Endothelial cell of umbilical vein (primary cell): Measurements from ENCODE around the gene KCNJ12. TPM values are rescaled to one million over a fixed set of nuclear protein-coding genes. Genes with fewer than 3 reads are reported as not detected.
"Not testable (repeated sequence)": the region's sequence is repeated elsewhere in the genome, so short reads cannot be mapped to it uniquely, and the experiment has no call there.

Source experiments
- BruUV-seq: library from RNA; stranded (reverse); fragments of 400-500 nt; replicated peaks from 2 replicates; lab custom pipeline; 2021; lab: Mats Ljungman, UMichigan
- CTCF ChIA-PET: fragments of 300-600, 350-600 bp; sonication (Branson Sonifier 250); formaldehyde crosslinking; loops from one replicate; lab custom pipeline; 2021; ENCODE audit warnings: antibody characterized with exemption, inconsistent platforms; lab: Charles Lee
- POLR2A ChIA-PET: fragments of 300-600, 350-600 bp; sonication (Branson Sonifier 250); formaldehyde crosslinking; loops from one replicate; lab custom pipeline; 2021; ENCODE audit warnings: antibody characterized with exemption, inconsistent platforms; lab: Charles Lee
- DNase-seq: peaks from one replicate; pipeline ENCODE4 v3.0.0-alpha.2; 2011; ENCODE audit warnings: low read depth, low spot score
- FAIRE-seq: peaks from 2 replicates; lab custom pipeline; 2011; peaks lifted over from hg19 to GRCh38; lab: Jason Lieb, UNC
- H2AFZ ChIP-seq: 2 replicates; pipeline ENCODE4 v1.6.0; 2012; ENCODE audit warnings: low read depth, low read length, control low read depth, inconsistent platforms
- H3K27ac ChIP-seq: 2 replicates; pipeline ENCODE4 v1.5.1; 2011; ENCODE audit warnings: low read depth, mild to moderate bottlenecking, control low read depth, low read length, moderate library complexity; ENCODE audit not compliant: insufficient read depth
- H3K27me3 ChIP-seq, 2 experiments: 2 replicates each; pipeline versions ENCODE4 v1.6.0 to v1.6.1; 2011; ENCODE audit warnings: low read length in 2 of 2, mixed read lengths in 1 of 2; ENCODE audit not compliant: control insufficient read depth in 2 of 2, insufficient read depth in 2 of 2
- H3K36me3 ChIP-seq, 2 experiments: 2 replicates in 1 of 2; 3 replicates in 1 of 2; pipeline ENCODE4 v1.5.1; 2011; ENCODE audit warnings: low read length in 2 of 2, mild to moderate bottlenecking in 1 of 2, moderate library complexity in 1 of 2; ENCODE audit not compliant: control insufficient read depth in 2 of 2, insufficient read depth in 2 of 2; ENCODE audit errors: extremely low read depth in 1 of 2
- H3K4me1 ChIP-seq: 3 replicates; pipeline ENCODE4 v1.5.1; 2011; ENCODE audit warnings: mild to moderate bottlenecking, low read length; ENCODE audit not compliant: control insufficient read depth, insufficient read depth; ENCODE audit errors: extremely low read depth
- H3K4me2 ChIP-seq: 2 replicates; pipeline ENCODE4 v1.6.1; 2011; ENCODE audit warnings: low read length, control low read depth, mixed read lengths; ENCODE audit not compliant: insufficient read depth
- H3K4me3 ChIP-seq, 3 experiments: fragments of 200-600 bp in 1 of 3; sonication (generic), shearing (Covaris generic) in 1 of 3; replicated peaks in 1 of 3; 2 replicates each; pipeline ENCODE4 v1.5.1; 2011 to 2016; ENCODE audit warnings: control low read depth in 3 of 3, low read length in 3 of 3, mild to moderate bottlenecking in 2 of 3, inconsistent platforms in 1 of 3, low read depth in 1 of 3, moderate library complexity in 1 of 3; ENCODE audit not compliant: insufficient read depth in 1 of 3
- H3K79me2 ChIP-seq: 2 replicates; pipeline ENCODE4 v1.6.0; 2012; ENCODE audit warnings: low read length, inconsistent platforms; ENCODE audit not compliant: control insufficient read depth, insufficient read depth
- H3K9ac ChIP-seq: replicated peaks from 2 replicates; pipeline ENCODE3; 2011; ENCODE audit warnings: low read length, control low read depth; ENCODE audit not compliant: insufficient read depth; ENCODE audit errors: extremely low read depth
- H3K9me1 ChIP-seq: replicated peaks from 3 replicates; pipeline ENCODE4 v1.6.0; 2011; ENCODE audit warnings: mild to moderate bottlenecking, low read length; ENCODE audit not compliant: control insufficient read depth, insufficient read depth; ENCODE audit errors: extremely low read depth
- H3K9me3 ChIP-seq: replicated peaks from 2 replicates; pipeline ENCODE4 v1.5.1; 2012; ENCODE audit warnings: low read length, inconsistent platforms; ENCODE audit not compliant: control insufficient read depth, insufficient read depth
- H4K20me1 ChIP-seq: replicated peaks from 2 replicates; pipeline ENCODE3; 2011; ENCODE audit warnings: mild to moderate bottlenecking, low read length; ENCODE audit not compliant: control insufficient read depth, insufficient read depth; ENCODE audit errors: extremely low read depth
- POLR2AphosphoS5 ChIP-seq: IDR thresholded peaks from 2 replicates; pipeline ENCODE4 v1.6.1; 2012; ENCODE audit warnings: low read depth, mild to moderate bottlenecking, control low read depth, low read length, moderate library complexity; ENCODE audit not compliant: insufficient read depth
- dilution Hi-C: fragments of 300-500 bp; cut with MboI; formaldehyde crosslinking; loops from one replicate; pipeline ENCODE4 v1.15.0; 2019; ENCODE audit warnings: low sequenced_read_pairs; ENCODE audit not compliant: extremely low pct_ligation_motif_present
- intact Hi-C: fragments of 100-400 bp; cut with micrococcal nuclease; formaldehyde crosslinking; loops from one replicate; pipeline ENCODE4 v1.10.0; 2022
- polyA plus RNA-seq, 4 experiments: library from polyadenylated mRNA; depleted of rRNA in 3 of 4; stranded (reverse) in 3 of 4; unstranded in 1 of 4; fragments of >200 nt; gene quantifications; 2 replicates each; pipeline versions ENCODE4 v1.2.1 to v1.2.3, GENCODE V29; 2011 to 2012; ENCODE audit warnings: missing spikeins in 1 of 4
- total RNA-seq: library from RNA; stranded (reverse); gene quantifications from 2 replicates; pipeline ENCODE4 v1.2.3, GENCODE V29; 2021
- TF ChIP-seq, protein P1 (sequence below), 2 donors: IDR thresholded peaks; 1 replicate in 1 of 2; 2 replicates in 1 of 2; pipeline ENCODE4 v1.5.1; 2011; ENCODE audit warnings: low read length in 2 of 2, mild to moderate bottlenecking in 2 of 2, moderate library complexity in 2 of 2, control low read depth in 1 of 2, inconsistent platforms in 1 of 2, low read depth in 1 of 2; ENCODE audit not compliant: insufficient read depth in 1 of 2; ENCODE audit errors: extremely low read depth in 1 of 2
- TF ChIP-seq, protein P2 (sequence below): IDR thresholded peaks from 2 replicates; pipeline ENCODE4 v1.6.1; 2011; ENCODE audit not compliant: insufficient read depth, insufficient read length

The KCNJ12 gene
- total and polyA plus RNA-seq, 2 donors (not counting 3 experiments of a cell fraction or from before 2014, with no cell fraction given), result 0.19 to 0.44 TPM

DNA sequence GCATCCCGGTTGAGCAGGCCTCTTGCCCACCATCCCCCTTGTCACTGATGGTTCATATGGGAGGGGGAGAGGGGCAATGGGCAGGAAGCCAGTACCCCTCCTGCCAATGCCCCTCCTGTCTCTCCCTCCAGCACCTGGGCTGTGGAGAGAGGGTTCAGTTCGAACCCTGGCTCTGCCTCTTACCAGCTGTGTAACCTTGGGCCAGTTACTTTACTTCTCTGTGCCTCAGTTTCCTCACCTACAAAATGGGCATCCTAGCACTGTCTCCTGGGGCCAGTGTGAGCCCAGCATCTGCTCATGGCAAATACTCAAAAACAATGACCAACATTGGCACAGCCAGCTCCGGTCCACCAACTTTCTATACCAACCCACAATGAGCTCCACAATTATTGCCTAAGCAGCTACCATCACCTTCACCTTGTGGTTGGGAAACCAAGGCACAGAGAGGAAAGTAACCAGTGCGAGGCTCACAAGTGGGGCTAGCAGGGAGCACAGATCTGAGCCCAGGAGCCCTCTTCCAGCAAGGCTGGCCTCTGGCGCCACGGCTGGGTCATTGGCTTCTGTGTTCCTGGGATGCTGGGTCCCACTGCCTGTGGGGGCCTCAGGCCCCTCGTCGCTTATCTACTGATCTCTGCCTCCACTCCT, 38.1 kb upstream of the KCNJ12 start:
- dilution Hi-C loops, H3K4me1 ChIP-seq, H3K9ac ChIP-seq, FAIRE-seq, H3K27me3 ChIP-seq, H2AFZ ChIP-seq, CTCF ChIA-PET, H3K36me3 ChIP-seq, intact Hi-C loops, H3K4me3 ChIP-seq, H3K79me2 ChIP-seq, H3K9me3 ChIP-seq, H3K4me2 ChIP-seq, POLR2A ChIA-PET, H3K9me1 ChIP-seq, H3K27ac ChIP-seq, BruUV-seq, DNase-seq, H4K20me1 ChIP-seq: not testable (repeated sequence)

DNA sequence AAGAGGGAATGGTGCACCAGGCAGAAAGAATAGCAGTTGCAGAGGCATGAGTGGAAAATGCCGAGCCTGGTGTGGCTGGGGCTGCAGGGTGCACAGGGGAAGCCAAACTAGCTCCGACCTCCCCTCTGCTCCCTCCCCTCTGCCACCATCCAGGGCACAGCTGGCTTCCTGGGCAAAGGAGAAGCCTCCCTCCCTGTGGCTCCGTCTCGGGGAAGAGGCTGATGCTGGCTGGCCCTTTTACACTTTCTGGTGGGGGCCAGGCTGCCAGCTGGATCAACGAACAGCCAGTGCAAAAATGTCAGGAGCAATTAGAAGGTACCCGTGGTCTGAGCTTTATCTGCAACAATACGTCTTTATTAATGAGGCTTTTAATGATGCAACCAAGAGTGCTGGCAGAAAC, 37.1 kb upstream of the KCNJ12 start:
- ChIA-PET CTCF (interaction anchor here (0.6 to 1.4 kb wide), 2 partner anchors 48 to 59 kb away, joined by 3 read pairs; no protein-coding TSS in a partner anchor), POLR2A (no interaction called here)
- intact Hi-C loops (no loop called here), dilution Hi-C loops (no loop called here)
- DNase-seq (no peak), FAIRE-seq (no peak)
- Histone ChIP-seq H2AFZ (no peak overlapping the region), H3K9me3 (no peaks in the 10 kb centered on the region), H3K27me3 (no peaks in the 10 kb centered on the region), H3K9me1 (no peaks in the 10 kb centered on the region), H3K79me2 (no peaks in the 10 kb centered on the region), H3K4me1 (no peaks in the 10 kb centered on the region), H3K27ac (no peak overlapping the region), H3K4me3 (no peak overlapping the region), H4K20me1 (no peaks in the 10 kb centered on the region), H3K36me3 (no peaks in the 10 kb centered on the region), H3K9ac (no peak overlapping the region), H3K4me2 (no peak overlapping the region)
- BruUV-seq, result no TSS peak
- TF ChIP-seq, protein P1, sequence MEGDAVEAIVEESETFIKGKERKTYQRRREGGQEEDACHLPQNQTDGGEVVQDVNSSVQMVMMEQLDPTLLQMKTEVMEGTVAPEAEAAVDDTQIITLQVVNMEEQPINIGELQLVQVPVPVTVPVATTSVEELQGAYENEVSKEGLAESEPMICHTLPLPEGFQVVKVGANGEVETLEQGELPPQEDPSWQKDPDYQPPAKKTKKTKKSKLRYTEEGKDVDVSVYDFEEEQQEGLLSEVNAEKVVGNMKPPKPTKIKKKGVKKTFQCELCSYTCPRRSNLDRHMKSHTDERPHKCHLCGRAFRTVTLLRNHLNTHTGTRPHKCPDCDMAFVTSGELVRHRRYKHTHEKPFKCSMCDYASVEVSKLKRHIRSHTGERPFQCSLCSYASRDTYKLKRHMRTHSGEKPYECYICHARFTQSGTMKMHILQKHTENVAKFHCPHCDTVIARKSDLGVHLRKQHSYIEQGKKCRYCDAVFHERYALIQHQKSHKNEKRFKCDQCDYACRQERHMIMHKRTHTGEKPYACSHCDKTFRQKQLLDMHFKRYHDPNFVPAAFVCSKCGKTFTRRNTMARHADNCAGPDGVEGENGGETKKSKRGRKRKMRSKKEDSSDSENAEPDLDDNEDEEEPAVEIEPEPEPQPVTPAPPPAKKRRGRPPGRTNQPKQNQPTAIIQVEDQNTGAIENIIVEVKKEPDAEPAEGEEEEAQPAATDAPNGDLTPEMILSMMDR (IDR thresholded peaks at IDR 0.05; ENCODE audit: extremely low read depth in 1 of 2, insufficient read depth in 1 of 2, low read depth in 1 of 2, low read length in 2 of 2), result no peak
- TF ChIP-seq, protein P2, sequence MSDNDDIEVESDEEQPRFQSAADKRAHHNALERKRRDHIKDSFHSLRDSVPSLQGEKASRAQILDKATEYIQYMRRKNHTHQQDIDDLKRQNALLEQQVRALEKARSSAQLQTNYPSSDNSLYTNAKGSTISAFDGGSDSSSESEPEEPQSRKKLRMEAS, result no peak
- TF ChIP-seq POLR2AphosphoS5, result no peak

DNA sequence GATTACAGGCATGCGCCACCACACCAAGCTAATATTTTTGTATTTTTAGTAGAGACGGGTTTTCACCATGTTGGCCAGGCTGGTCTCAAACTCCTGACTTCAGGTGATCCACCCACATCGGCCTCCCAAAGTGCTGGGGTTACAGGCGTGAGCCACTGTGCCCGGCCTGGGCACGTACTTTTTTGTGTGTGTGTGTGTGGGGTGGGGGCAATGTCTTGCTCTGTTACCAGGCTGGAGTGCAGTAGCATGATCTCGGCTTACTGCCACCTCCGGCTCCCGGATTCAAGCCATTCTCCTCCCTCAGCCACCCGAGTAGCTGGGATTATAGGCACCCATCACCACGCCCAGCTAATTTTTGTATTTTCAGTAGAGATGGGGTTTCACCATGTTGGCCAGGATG, 36.6 kb upstream of the KCNJ12 start:
- dilution Hi-C loops, FAIRE-seq, intact Hi-C loops: not testable (repeated sequence)

More for the DNA sequence above, 36.6 kb upstream of the KCNJ12 start:
- H4K20me1 ChIP-seq, H3K4me1 ChIP-seq, H3K27me3 ChIP-seq, H3K4me3 ChIP-seq, H3K27ac ChIP-seq, H2AFZ ChIP-seq, H3K9ac ChIP-seq, H3K9me1 ChIP-seq, H3K4me2 ChIP-seq, BruUV-seq, POLR2A ChIA-PET, H3K9me3 ChIP-seq, DNase-seq, H3K79me2 ChIP-seq, H3K36me3 ChIP-seq: not testable (repeated sequence)
- CTCF ChIA-PET, result interaction anchor here (0.6 to 1.4 kb wide), 2 partner anchors 48 to 60 kb away, joined by 3 read pairs; no protein-coding TSS in a partner anchor
